Measurements from ENCODE around the gene PHF23.

GRCh38 chr17:7186241-7186640, 53.0 kb downstream of the PHF23 start:
- TF ChIP-seq CTCF (IDR thresholded peaks at IDR 0.05) = no peak
- TF ChIP-seq POLR2A (IDR thresholded peaks at IDR 0.05) = no peak
- TF ChIP-seq POLR2AphosphoS5 (IDR thresholded peaks at IDR 0.05) = no peak
